Endothelial cell of umbilical vein (primary cell): ENCODE data around the gene NOP16. TPM values are rescaled to one million over a fixed set of nuclear protein-coding genes. Genes with fewer than 3 reads are reported as not detected.

Source experiments
- BruUV-seq: library from RNA; stranded (reverse); fragments of 400-500 nt; replicated peaks from 2 replicates; lab custom pipeline; 2021; lab: Mats Ljungman, UMichigan
- CTCF ChIA-PET: fragments of 300-600, 350-600 bp; sonication (Branson Sonifier 250); formaldehyde crosslinking; loops from one replicate; lab custom pipeline; 2021; ENCODE audit warnings: antibody characterized with exemption, inconsistent platforms; lab: Charles Lee
- POLR2A ChIA-PET: fragments of 300-600, 350-600 bp; sonication (Branson Sonifier 250); formaldehyde crosslinking; loops from one replicate; lab custom pipeline; 2021; ENCODE audit warnings: antibody characterized with exemption, inconsistent platforms; lab: Charles Lee
- DNase-seq: peaks from one replicate; pipeline ENCODE4 v3.0.0-alpha.2; 2011; ENCODE audit warnings: low read depth, low spot score
- FAIRE-seq: peaks from 2 replicates; lab custom pipeline; 2011; peaks lifted over from hg19 to GRCh38; lab: Jason Lieb, UNC
- H2AFZ ChIP-seq: 2 replicates; pipeline ENCODE4 v1.6.0; 2012; ENCODE audit warnings: low read depth, low read length, control low read depth, inconsistent platforms
- H3K27ac ChIP-seq: 2 replicates; pipeline ENCODE4 v1.5.1; 2011; ENCODE audit warnings: low read depth, mild to moderate bottlenecking, control low read depth, low read length, moderate library complexity; ENCODE audit not compliant: insufficient read depth
- H3K27me3 ChIP-seq, 2 experiments: 2 replicates each; pipeline versions ENCODE4 v1.6.0 to v1.6.1; 2011; ENCODE audit warnings: low read length in 2 of 2, mixed read lengths in 1 of 2; ENCODE audit not compliant: control insufficient read depth in 2 of 2, insufficient read depth in 2 of 2
- H3K36me3 ChIP-seq, 2 experiments: 2 replicates in 1 of 2; 3 replicates in 1 of 2; pipeline ENCODE4 v1.5.1; 2011; ENCODE audit warnings: low read length in 2 of 2, mild to moderate bottlenecking in 1 of 2, moderate library complexity in 1 of 2; ENCODE audit not compliant: control insufficient read depth in 2 of 2, insufficient read depth in 2 of 2; ENCODE audit errors: extremely low read depth in 1 of 2
- H3K4me1 ChIP-seq: 3 replicates; pipeline ENCODE4 v1.5.1; 2011; ENCODE audit warnings: mild to moderate bottlenecking, low read length; ENCODE audit not compliant: control insufficient read depth, insufficient read depth; ENCODE audit errors: extremely low read depth
- H3K4me2 ChIP-seq: 2 replicates; pipeline ENCODE4 v1.6.1; 2011; ENCODE audit warnings: low read length, control low read depth, mixed read lengths; ENCODE audit not compliant: insufficient read depth
- H3K4me3 ChIP-seq, 3 experiments: fragments of 200-600 bp in 1 of 3; sonication (generic), shearing (Covaris generic) in 1 of 3; replicated peaks in 1 of 3; 2 replicates each; pipeline ENCODE4 v1.5.1; 2011 to 2016; ENCODE audit warnings: control low read depth in 3 of 3, low read length in 3 of 3, mild to moderate bottlenecking in 2 of 3, inconsistent platforms in 1 of 3, low read depth in 1 of 3, moderate library complexity in 1 of 3; ENCODE audit not compliant: insufficient read depth in 1 of 3
- H3K79me2 ChIP-seq: 2 replicates; pipeline ENCODE4 v1.6.0; 2012; ENCODE audit warnings: low read length, inconsistent platforms; ENCODE audit not compliant: control insufficient read depth, insufficient read depth
- H3K9ac ChIP-seq: replicated peaks from 2 replicates; pipeline ENCODE3; 2011; ENCODE audit warnings: low read length, control low read depth; ENCODE audit not compliant: insufficient read depth; ENCODE audit errors: extremely low read depth
- H3K9me1 ChIP-seq: replicated peaks from 3 replicates; pipeline ENCODE4 v1.6.0; 2011; ENCODE audit warnings: mild to moderate bottlenecking, low read length; ENCODE audit not compliant: control insufficient read depth, insufficient read depth; ENCODE audit errors: extremely low read depth
- H3K9me3 ChIP-seq: replicated peaks from 2 replicates; pipeline ENCODE4 v1.5.1; 2012; ENCODE audit warnings: low read length, inconsistent platforms; ENCODE audit not compliant: control insufficient read depth, insufficient read depth
- H4K20me1 ChIP-seq: replicated peaks from 2 replicates; pipeline ENCODE3; 2011; ENCODE audit warnings: mild to moderate bottlenecking, low read length; ENCODE audit not compliant: control insufficient read depth, insufficient read depth; ENCODE audit errors: extremely low read depth
- EZH2 ChIP-seq: IDR thresholded peaks from 2 replicates; pipeline ENCODE4 v1.6.1; 2012; ENCODE audit warnings: borderline replicate concordance, low read depth, mild to moderate bottlenecking, moderate library complexity, low read length, inconsistent platforms; ENCODE audit not compliant: severe bottlenecking
- FOS ChIP-seq: IDR thresholded peaks from 2 replicates; pipeline ENCODE4 v1.6.1; 2011; ENCODE audit warnings: mild to moderate bottlenecking, low read length, moderate library complexity, borderline replicate concordance; ENCODE audit not compliant: insufficient read depth
- GATA2 ChIP-seq: IDR thresholded peaks from 2 replicates; pipeline ENCODE4 v1.7.0; 2011; ENCODE audit warnings: low read depth, mild to moderate bottlenecking, moderate library complexity, mixed read lengths, low read length; ENCODE audit not compliant: insufficient read length, insufficient read depth
- POLR2A ChIP-seq: IDR thresholded peaks from 2 replicates; pipeline ENCODE4 v1.6.1; 2012; ENCODE audit warnings: low read depth, mild to moderate bottlenecking, control low read depth, low read length
- POLR2AphosphoS5 ChIP-seq: IDR thresholded peaks from 2 replicates; pipeline ENCODE4 v1.6.1; 2012; ENCODE audit warnings: low read depth, mild to moderate bottlenecking, control low read depth, low read length, moderate library complexity; ENCODE audit not compliant: insufficient read depth
- dilution Hi-C: fragments of 300-500 bp; cut with MboI; formaldehyde crosslinking; loops from one replicate; pipeline ENCODE4 v1.15.0; 2019; ENCODE audit warnings: low sequenced_read_pairs; ENCODE audit not compliant: extremely low pct_ligation_motif_present
- intact Hi-C: fragments of 100-400 bp; cut with micrococcal nuclease; formaldehyde crosslinking; loops from one replicate; pipeline ENCODE4 v1.10.0; 2022
- polyA plus RNA-seq, 4 experiments: library from polyadenylated mRNA; depleted of rRNA in 3 of 4; stranded (reverse) in 3 of 4; unstranded in 1 of 4; fragments of >200 nt; gene quantifications; 2 replicates each; pipeline versions ENCODE4 v1.2.1 to v1.2.3, GENCODE V29; 2011 to 2012; ENCODE audit warnings: missing spikeins in 1 of 4
- total RNA-seq: library from RNA; stranded (reverse); gene quantifications from 2 replicates; pipeline ENCODE4 v1.2.3, GENCODE V29; 2021

NOP16 gene
- total and polyA plus RNA-seq, 2 donors (not counting 3 experiments of a cell fraction or from before 2014, with no cell fraction given) = 41.1 to 47.4 TPM

DNA sequence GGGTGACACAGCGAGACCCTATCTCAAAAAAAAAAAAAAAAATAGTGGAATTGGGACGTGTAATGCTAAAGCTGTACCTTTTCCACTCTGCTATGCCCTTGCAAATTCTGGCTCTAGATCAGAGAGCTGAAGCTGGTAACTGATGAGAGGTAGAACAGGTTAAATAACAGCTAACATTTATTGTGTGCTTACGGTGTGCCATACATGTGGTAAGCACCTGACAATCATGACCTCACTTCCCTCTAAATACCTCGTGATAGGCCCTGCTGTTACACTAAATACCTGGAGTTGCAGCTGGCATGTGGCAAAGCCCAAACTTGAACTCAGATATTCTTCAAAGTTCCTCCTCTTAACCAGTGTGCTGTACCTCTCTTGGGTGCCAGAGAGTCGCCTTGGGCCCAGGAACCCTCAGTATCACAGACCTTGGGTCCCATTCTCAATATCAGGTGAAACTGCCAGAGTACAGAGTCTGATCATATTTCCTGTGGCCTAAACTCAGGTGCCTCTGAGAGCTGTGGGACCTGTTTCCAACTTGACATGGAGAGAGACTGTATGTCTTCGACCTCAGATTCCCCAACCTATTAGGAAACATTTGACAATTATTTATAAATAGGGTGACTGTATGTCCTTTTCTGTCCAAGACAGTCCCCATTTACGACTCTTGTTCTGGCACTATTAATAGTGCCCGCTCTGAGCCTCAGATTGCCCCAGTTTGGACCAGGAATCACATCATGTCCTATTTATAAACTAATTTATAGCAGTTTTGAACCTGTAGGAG lies 18.3 kb downstream of the NOP16 start:
- Histone ChIP-seq H4K20me1 (no peaks in the 10 kb centered on the region), H3K9me1 (no peaks in the 10 kb centered on the region), H3K9me3 (no peaks in the 10 kb centered on the region), H3K27me3 (no peaks in the 10 kb centered on the region), H3K4me2 (no peak overlapping the region), H3K27ac (no peak overlapping the region), H3K4me3 (no peak overlapping the region), H3K4me1 (peaks cover 5% of the 10 kb centered on the region), H2AFZ (no peak overlapping the region), H3K36me3 (peaks cover 0 to 20% of the 10 kb centered on the region in 2 experiments), H3K9ac (no peak overlapping the region), H3K79me2 (no peaks in the 10 kb centered on the region)
- intact Hi-C loops = loop anchor here (10.0 kb wide), 1 partner anchor 135 kb away; the partner anchor contains the start of gene SIMC1
- DNase-seq (no peak), FAIRE-seq (no peak)
- CTCF ChIA-PET = interaction anchor here (1.0 kb wide), 1 partner anchor 641 kb away, joined by 4 read pairs; no protein-coding TSS in a partner anchor
- POLR2A ChIA-PET = no interaction called here
- dilution Hi-C loops = no loop called here
- TF ChIP-seq FOS (no peak), POLR2A (no peak), EZH2 (no peak), GATA2 (no peak), POLR2AphosphoS5 (no peak)
- no TSS peak for BruUV-seq

DNA sequence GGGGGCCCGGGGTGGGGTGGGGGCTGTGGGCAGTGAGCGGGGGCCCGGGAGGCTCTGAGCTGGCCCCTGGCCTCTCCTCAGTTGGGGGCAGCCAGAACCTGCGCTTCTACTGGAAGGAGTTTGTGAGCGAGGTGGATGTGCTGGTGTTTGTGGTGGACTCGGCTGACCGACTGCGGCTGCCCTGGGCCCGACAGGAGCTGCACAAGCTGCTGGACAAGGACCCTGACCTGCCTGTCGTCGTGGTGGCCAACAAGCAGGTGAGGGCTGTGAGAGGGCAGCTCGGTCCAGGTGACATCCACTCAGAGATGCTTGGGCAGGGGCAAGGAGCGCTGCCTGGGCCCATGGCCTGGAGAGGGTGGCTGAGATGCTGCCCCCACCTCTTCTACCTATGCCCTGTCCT lies 19.7 kb downstream of the NOP16 start:
- no TSS peak for BruUV-seq
- Histone ChIP-seq H3K4me1 (peaks cover 9% of the 10 kb centered on the region), H2AFZ (no peak overlapping the region), H3K4me3 (no peak overlapping the region), H3K36me3 (peaks cover 0 to 20% of the 10 kb centered on the region in 2 experiments), H3K9me1 (no peaks in the 10 kb centered on the region), H3K27me3 (no peaks in the 10 kb centered on the region), H3K9me3 (no peaks in the 10 kb centered on the region), H3K79me2 (no peaks in the 10 kb centered on the region), H3K27ac (no peak overlapping the region), H4K20me1 (no peaks in the 10 kb centered on the region), H3K9ac (no peak overlapping the region), H3K4me2 (no peak overlapping the region)
- FAIRE-seq = no peak
- no peak for TF ChIP-seq POLR2AphosphoS5
- no peak for DNase-seq
- ChIA-PET POLR2A (interaction anchor here (0.6 kb wide), 1 partner anchor 20 kb away, joined by 3 read pairs; the partner anchor contains the start of genes HIGD2A and NOP16), CTCF (interaction anchor here (1.5 kb wide), 1 partner anchor 237 kb away, joined by 3 read pairs; no protein-coding TSS in a partner anchor)
- dilution Hi-C loops = no loop called here
- intact Hi-C loops = loop anchor here (10.0 kb wide), 1 partner anchor 134 kb away; the partner anchor contains the start of gene SIMC1
